ENCODE results near the gene ANKRD40.

DNA sequence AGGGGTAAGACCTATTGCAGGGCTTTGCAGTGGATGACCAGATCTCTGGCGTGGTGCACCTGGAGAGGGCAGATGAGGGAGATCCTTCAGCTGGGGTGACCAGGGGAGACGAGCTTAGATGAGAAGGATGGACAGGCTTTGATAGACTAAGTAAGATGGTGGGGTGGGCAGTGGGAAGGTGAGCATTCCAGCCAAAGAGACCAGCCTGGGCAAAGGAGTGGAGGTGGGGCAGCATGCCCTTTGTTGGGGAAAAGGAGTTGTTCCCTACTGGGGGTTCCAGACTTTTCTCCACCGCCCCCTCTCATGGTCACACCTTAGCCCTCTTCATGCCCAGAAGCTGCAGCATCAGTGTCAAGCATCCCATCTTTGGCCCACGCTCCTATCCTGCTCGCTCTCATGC, 27.6 kb downstream of the ANKRD40 start:
- TF ChIP-seq FOXK2 (IDR thresholded peaks at IDR 0.05), result no peak
- no peak for TF ChIP-seq TARDBP (IDR thresholded peaks at IDR 0.05)
- no peak for TF ChIP-seq ELF4 (IDR thresholded peaks at IDR 0.05)
- no peak for TF ChIP-seq SP1 (IDR thresholded peaks at IDR 0.05)
- TF ChIP-seq ZNF384 (IDR thresholded peaks at IDR 0.05), result no peak
- TF ChIP-seq HDGF (IDR thresholded peaks at IDR 0.05; ENCODE audit: borderline replicate concordance), result no peak
- TF ChIP-seq NFRKB (IDR thresholded peaks at IDR 0.05), result no peak
- TF ChIP-seq BHLHE40 (IDR thresholded peaks at IDR 0.05; ENCODE audit: borderline replicate concordance), result no peak
- TF ChIP-seq FOXM1 (IDR thresholded peaks at IDR 0.05; ENCODE audit: borderline replicate concordance), result no peak
- TF ChIP-seq SUZ12 (IDR thresholded peaks at IDR 0.05), result no peak
- no peak for TF ChIP-seq LEF1 (IDR thresholded peaks at IDR 0.05; ENCODE audit: borderline replicate concordance)
